Measurements from ENCODE around the gene GNAT3.

The GNAT3 gene

GRCh38 chr7:80415114-80415513, 96.8 kb downstream of the GNAT3 start:
- no peak for DNase-seq

GRCh38 chr7:80414331-80414730, 97.5 kb downstream of the GNAT3 start:
- DNase-seq: no peak

GRCh38 chr7:80413383-80413945, 98.4 kb downstream of the GNAT3 start:
- no peak for DNase-seq

GRCh38 chr7:80412842-80413241, 99.0 kb downstream of the GNAT3 start:
- no peak for DNase-seq

- DNase-seq: no peak
Observed at GRCh38 chr7:80411621-80412020, 100.2 kb downstream of the GNAT3 start.

- DNase-seq: no peak
Observed at GRCh38 chr7:80410081-80410480, 101.8 kb downstream of the GNAT3 start.
